ENCODE results near the gene NRXN3. TPM values are rescaled to one million over a fixed set of nuclear protein-coding genes. Genes with fewer than 3 reads are reported as not detected.

NRXN3 gene
- total and polyA plus RNA-seq, 2 experiments from 2014 or later = 5.7 to 7.1 TPM

GRCh38 chr14:78329371-78329770 lies 159.2 kb downstream of the NRXN3 start:
- Histone ChIP-seq H3K36me3 (replicated peaks; ENCODE audit: insufficient read depth, low read depth) (no peaks in the 10 kb centered on the region), H3K9me3 (ENCODE audit: low read depth) (no peaks in the 10 kb centered on the region), H3K4me2 (no peak overlapping the region), H3K27me3 (no peaks in the 10 kb centered on the region), H4K20me1 (ENCODE audit: insufficient read depth, poor library complexity, severe bottlenecking) (no peaks in the 10 kb centered on the region), H3K9me2 (replicated peaks; ENCODE audit: insufficient read depth) (no peaks in the 10 kb centered on the region), H2AFZ (no peak overlapping the region), H3K4me3 (no peak overlapping the region), H3K27ac (no peak overlapping the region), H3K79me2 (no peaks in the 10 kb centered on the region), H3K4me1 (ENCODE audit: insufficient read depth) (no peaks in the 10 kb centered on the region)
- TF ChIP-seq EZH2 (IDR thresholded peaks at IDR 0.05; ENCODE audit: borderline replicate concordance) (no peak), CTCF (IDR thresholded peaks at IDR 0.05; ENCODE audit: poor library complexity) (no peak), EZH2phosphoT487 (IDR thresholded peaks at IDR 0.05; ENCODE audit: low read depth, severe bottlenecking, unreplicated experiment) (no peak)
- no peak for DNase-seq (ENCODE audit: low spot score)
- 96% methylated on average over 1 of the region's 1 CpG for WGBS (ENCODE audit: low lambda C conversion rate, missing lambda C conversion rate)

- Histone ChIP-seq H2AFZ (no peak overlapping the region), H3K27ac (no peak overlapping the region), H3K79me2 (no peaks in the 10 kb centered on the region), H3K4me3 (no peak overlapping the region), H3K36me3 (replicated peaks; ENCODE audit: insufficient read depth, low read depth) (no peaks in the 10 kb centered on the region), H3K27me3 (no peaks in the 10 kb centered on the region), H3K4me2 (no peak overlapping the region), H4K20me1 (ENCODE audit: insufficient read depth, poor library complexity, severe bottlenecking) (no peaks in the 10 kb centered on the region), H3K4me1 (ENCODE audit: insufficient read depth) (no peaks in the 10 kb centered on the region), H3K9me2 (replicated peaks; ENCODE audit: insufficient read depth) (no peaks in the 10 kb centered on the region), H3K9me3 (ENCODE audit: low read depth) (no peaks in the 10 kb centered on the region)
- WGBS (ENCODE audit: low lambda C conversion rate, missing lambda C conversion rate) = 77% methylated on average over 2 of the region's 2 CpGs
- no peak for DNase-seq (ENCODE audit: low spot score)
- no peak for TF ChIP-seq EZH2 (IDR thresholded peaks at IDR 0.05; ENCODE audit: borderline replicate concordance)
- no peak for TF ChIP-seq CTCF (IDR thresholded peaks at IDR 0.05; ENCODE audit: poor library complexity)
- no peak for TF ChIP-seq EZH2phosphoT487 (IDR thresholded peaks at IDR 0.05; ENCODE audit: low read depth, severe bottlenecking, unreplicated experiment)
Measured at GRCh38 chr14:78335531-78335930, 165.4 kb downstream of the NRXN3 start.

- DNase-seq (ENCODE audit: low spot score) = no peak
- Histone ChIP-seq H3K4me3 (no peak overlapping the region), H4K20me1 (ENCODE audit: insufficient read depth, poor library complexity, severe bottlenecking) (no peaks in the 10 kb centered on the region), H3K36me3 (replicated peaks; ENCODE audit: insufficient read depth, low read depth) (no peaks in the 10 kb centered on the region), H3K79me2 (no peaks in the 10 kb centered on the region), H2AFZ (no peak overlapping the region), H3K27ac (no peak overlapping the region), H3K4me1 (ENCODE audit: insufficient read depth) (no peaks in the 10 kb centered on the region), H3K27me3 (no peaks in the 10 kb centered on the region), H3K9me3 (ENCODE audit: low read depth) (no peaks in the 10 kb centered on the region), H3K9me2 (replicated peaks; ENCODE audit: insufficient read depth) (no peaks in the 10 kb centered on the region), H3K4me2 (no peak overlapping the region)
- 94% methylated on average over 3 of the region's 3 CpGs for WGBS (ENCODE audit: low lambda C conversion rate, missing lambda C conversion rate)
- TF ChIP-seq EZH2phosphoT487 (IDR thresholded peaks at IDR 0.05; ENCODE audit: low read depth, severe bottlenecking, unreplicated experiment) (no peak), CTCF (IDR thresholded peaks at IDR 0.05; ENCODE audit: poor library complexity) (no peak), EZH2 (IDR thresholded peaks at IDR 0.05; ENCODE audit: borderline replicate concordance) (no peak)
Measured at GRCh38 chr14:78340250-78340649, 170.1 kb downstream of the NRXN3 start.
